Measurements from ENCODE around the gene C2orf68.
A peak's percentile ranks its signal among the peaks of the same experiment; 100 is the strongest.
"Not testable (repeated sequence)": the region's sequence is repeated elsewhere in the genome, so short reads cannot be mapped to it uniquely, and the experiment has no call there.

C2orf68 gene

GRCh38 chr2:85579266-85579935 lies 32.5 kb downstream of the C2orf68 start:
- no peak for DNase-seq

GRCh38 chr2:85578243-85579180 lies 33.4 kb downstream of the C2orf68 start:
- no peak for DNase-seq

- no peak for DNase-seq
Observed at GRCh38 chr2:85577386-85578242, 34.3 kb downstream of the C2orf68 start, which contains the start of gene VAMP8. Gene VAMP8 (plus strand): TSS chr2:85577586. CDS start chr2:85577647, 61 bp downstream.

- DNase-seq, result no peak
Observed at GRCh38 chr2:85577063-85577385, 34.8 kb downstream of the C2orf68 start.

GRCh38 chr2:85575739-85576138 lies 36.1 kb downstream of the C2orf68 start:
- no peak for DNase-seq

GRCh38 chr2:85566265-85566664 lies 45.6 kb downstream of the C2orf68 start:
- no peak for DNase-seq

- no peak for DNase-seq
Observed at GRCh38 chr2:85564144-85564563, 47.7 kb downstream of the C2orf68 start.

GRCh38 chr2:85561280-85562212 lies 50.3 kb downstream of the C2orf68 start, which contains the start of gene GGCX:
Gene GGCX (minus strand): TSS chr2:85561493. CDS start chr2:85561428, 65 bp downstream.
- DNase-seq, result peak; percentile 90 to 92

- no peak for DNase-seq
Observed at GRCh38 chr2:85560812-85561279, 51.0 kb downstream of the C2orf68 start.

- DNase-seq, result not testable (repeated sequence)
Observed at GRCh38 chr2:85560403-85560726, 51.5 kb downstream of the C2orf68 start.

GRCh38 chr2:85558160-85558559 lies 53.7 kb downstream of the C2orf68 start:
- DNase-seq, result no peak

GRCh38 chr2:85557130-85557529 lies 54.7 kb downstream of the C2orf68 start:
- no peak for DNase-seq
